ENCODE results near the gene CHN1.

DNA sequence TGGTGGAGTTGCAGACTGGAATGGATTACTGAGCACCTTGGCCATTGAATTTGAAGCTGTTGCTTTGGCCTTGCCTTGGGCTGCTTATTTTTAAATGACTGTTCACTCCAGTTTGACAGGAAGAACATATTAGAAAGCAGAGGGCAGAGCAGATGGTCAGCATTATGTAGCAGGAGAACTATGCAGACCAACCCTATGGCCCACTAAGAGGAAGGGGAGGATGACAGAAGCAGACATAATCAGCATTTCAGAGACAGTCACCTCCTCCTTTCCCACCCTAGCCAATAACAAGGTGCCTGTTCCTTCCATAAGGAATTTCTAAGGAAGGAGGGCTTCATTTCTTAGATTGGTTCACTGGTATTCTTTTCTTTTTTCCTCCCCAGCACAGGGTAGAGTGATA is 243.3 kb downstream of the CHN1 start:
- TF ChIP-seq, protein P1, sequence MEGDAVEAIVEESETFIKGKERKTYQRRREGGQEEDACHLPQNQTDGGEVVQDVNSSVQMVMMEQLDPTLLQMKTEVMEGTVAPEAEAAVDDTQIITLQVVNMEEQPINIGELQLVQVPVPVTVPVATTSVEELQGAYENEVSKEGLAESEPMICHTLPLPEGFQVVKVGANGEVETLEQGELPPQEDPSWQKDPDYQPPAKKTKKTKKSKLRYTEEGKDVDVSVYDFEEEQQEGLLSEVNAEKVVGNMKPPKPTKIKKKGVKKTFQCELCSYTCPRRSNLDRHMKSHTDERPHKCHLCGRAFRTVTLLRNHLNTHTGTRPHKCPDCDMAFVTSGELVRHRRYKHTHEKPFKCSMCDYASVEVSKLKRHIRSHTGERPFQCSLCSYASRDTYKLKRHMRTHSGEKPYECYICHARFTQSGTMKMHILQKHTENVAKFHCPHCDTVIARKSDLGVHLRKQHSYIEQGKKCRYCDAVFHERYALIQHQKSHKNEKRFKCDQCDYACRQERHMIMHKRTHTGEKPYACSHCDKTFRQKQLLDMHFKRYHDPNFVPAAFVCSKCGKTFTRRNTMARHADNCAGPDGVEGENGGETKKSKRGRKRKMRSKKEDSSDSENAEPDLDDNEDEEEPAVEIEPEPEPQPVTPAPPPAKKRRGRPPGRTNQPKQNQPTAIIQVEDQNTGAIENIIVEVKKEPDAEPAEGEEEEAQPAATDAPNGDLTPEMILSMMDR (IDR thresholded peaks at IDR 0.05) = no peak
- no peak for TF ChIP-seq ZFX (IDR thresholded peaks at IDR 0.05; ENCODE audit: borderline replicate concordance)

Data from 22Rv1 (cell line).